GM12878 (cell line): ENCODE data around the gene GIMD1. TPM values are rescaled to one million over a fixed set of nuclear protein-coding genes. Genes with fewer than 3 reads are reported as not detected.
"Not testable (repeated sequence)": the region's sequence is repeated elsewhere in the genome, so short reads cannot be mapped to it uniquely, and the experiment has no call there.

ENCODE experiments used
- ATAC-seq: fragments of 200-7000 bp; cut with Tn5 transposase; 3 replicates; pipeline ENCODE4 v1.9.1; 2020; ENCODE audit warnings: mild to moderate bottlenecking, moderate library complexity
- BruUV-seq: library from RNA; stranded (reverse); fragments of 400-500 nt; replicated peaks from 2 replicates; lab custom pipeline; 2021; lab: Mats Ljungman, UMichigan
- CTCF ChIA-PET: fragments of 300-600 bp; sonication (Branson Sonifier 250); formaldehyde crosslinking; extraction: SDS; loops from one replicate; lab custom pipeline; 2021; ENCODE audit warnings: inconsistent platforms; lab: Yijun Ruan, JAX
- POLR2A ChIA-PET: fragments of 350-600 bp; formaldehyde crosslinking; extraction: SDS; loops from one replicate; lab custom pipeline; 2021; ENCODE audit warnings: inconsistent platforms; lab: Charles Lee
- RAD21 ChIA-PET: fragments of 300-600 bp; sonication (Branson Sonifier 250); formaldehyde crosslinking; loops from one replicate; lab custom pipeline; 2023; ENCODE audit warnings: antibody characterized with exemption; ENCODE audit not compliant: unreplicated experiment; lab: Charles Lee
- SMC1A ChIA-PET: fragments of 300-600 bp; sonication (Branson Sonifier 250); formaldehyde crosslinking; loops from one replicate; lab custom pipeline; 2023; ENCODE audit not compliant: unreplicated experiment, uncharacterized antibody; lab: Charles Lee
- DNase-seq: peaks from one replicate; pipeline ENCODE4 v3.0.0-alpha.2; 2011; ENCODE audit warnings: low read depth, low spot score
- FAIRE-seq: peaks from 3 replicates; lab custom pipeline; 2011; peaks lifted over from hg19 to GRCh38; lab: Jason Lieb, UNC
- H2AFZ ChIP-seq: 2 replicates; pipeline ENCODE4 v1.6.0; 2011; ENCODE audit warnings: low read depth, low read length, control low read depth; ENCODE audit not compliant: control insufficient read depth
- H3K27ac ChIP-seq: 2 replicates; pipeline ENCODE4 v1.5.1; 2011; ENCODE audit warnings: control low read depth; ENCODE audit not compliant: control insufficient read depth, insufficient read depth
- H3K27me3 ChIP-seq, 2 experiments: replicated peaks in 1 of 2; 2 replicates each; pipeline versions ENCODE4 v1.6.0 to v1.6.1; 2011; ENCODE audit warnings: low read length in 1 of 2; ENCODE audit not compliant: control insufficient read depth in 2 of 2, insufficient read depth in 2 of 2
- H3K36me3 ChIP-seq, 2 experiments: 2 replicates each; pipeline ENCODE4 v1.5.1; 2011; ENCODE audit warnings: low read length in 1 of 2; ENCODE audit not compliant: control insufficient read depth in 2 of 2, insufficient read depth in 2 of 2
- H3K4me1 ChIP-seq: 2 replicates; pipeline ENCODE4 v1.6.1; 2011; ENCODE audit warnings: mild to moderate bottlenecking, low read length, moderate library complexity, mixed read lengths; ENCODE audit not compliant: control insufficient read depth, insufficient read depth
- H3K4me2 ChIP-seq: 2 replicates; pipeline ENCODE4 v1.6.0; 2011; ENCODE audit warnings: control low read depth; ENCODE audit not compliant: control insufficient read depth, insufficient read depth
- H3K4me3 ChIP-seq: fragments of 200-600 bp; sonication (generic); 2 replicates; pipeline ENCODE4 v1.5.1; 2016
- H3K79me2 ChIP-seq: 2 replicates; pipeline ENCODE4 v1.6.0; 2011; ENCODE audit warnings: low read length; ENCODE audit not compliant: control insufficient read depth, insufficient read depth
- H3K9ac ChIP-seq: 2 replicates; pipeline ENCODE4 v1.8.0; 2011; ENCODE audit warnings: low read length, control low read depth, mixed read lengths; ENCODE audit not compliant: control insufficient read depth, insufficient read depth
- H3K9me3 ChIP-seq: replicated peaks from 3 replicates; pipeline ENCODE4 v1.5.1; 2011; ENCODE audit warnings: mild to moderate bottlenecking, low read length; ENCODE audit not compliant: control insufficient read depth, insufficient read depth
- H4K20me1 ChIP-seq: 2 replicates; pipeline ENCODE4 v1.6.0; 2011; ENCODE audit not compliant: control insufficient read depth, insufficient read depth
- BRCA1 ChIP-seq: IDR thresholded peaks from 2 replicates; pipeline ENCODE4 v1.6.1; 2011; ENCODE audit warnings: low read depth, low read length, improper control_type of control experiment
- MTA3 ChIP-seq: IDR thresholded peaks from 2 replicates; pipeline ENCODE4 v1.6.1; 2012; ENCODE audit warnings: low read length, inconsistent platforms, borderline replicate concordance
- RELB ChIP-seq: fragments of 450-650 bp; IDR thresholded peaks from 2 replicates; pipeline ENCODE4 v1.6.1; 2017; ENCODE audit warnings: low read depth, mild to moderate bottlenecking, moderate library complexity
- SMC3 ChIP-seq: IDR thresholded peaks from 2 replicates; pipeline ENCODE4 v1.6.1; 2011; ENCODE audit warnings: low read length, improper control_type of control experiment, borderline replicate concordance
- USF2 ChIP-seq: IDR thresholded peaks from 2 replicates; pipeline ENCODE4 v1.6.1; 2011; ENCODE audit warnings: low read depth, low read length, improper control_type of control experiment, borderline replicate concordance
- WGBS: methylation state at CpG from one replicate; pipeline ENCODE4 v1.1.6; 2016; ENCODE audit warnings: low lambda C conversion rate; ENCODE audit not compliant: insufficient replicate concordance, insufficient coverage; ENCODE audit errors: missing lambda C conversion rate; 5-methylcytosine and 5-hydroxymethylcytosine counted together
- in situ Hi-C: fragments of 300-500 bp; cut with MboI; formaldehyde crosslinking; loops from 9 replicates; pipeline ENCODE4 v1.14.3; 2018; ENCODE audit warnings: mixed read lengths
- intact Hi-C: fragments of 100-400 bp; cut with micrococcal nuclease; formaldehyde crosslinking; loops from one replicate; pipeline ENCODE4 v1.14.2; 2022; ENCODE audit not compliant: unreplicated experiment
- polyA plus RNA-seq, 11 experiments: library from polyadenylated mRNA; depleted of rRNA in 4 of 11; unstranded in 6 of 11; stranded (reverse) in 5 of 11; fragments of >200 nt; fragmentation: Nextera tagmentation in 4 of 11; fragmentation: Illumina TruSeq in 1 of 11; extraction: Ambion mirVana in 4 of 11; extraction: Trizol in 1 of 11; gene quantifications; 1 replicate in 1 of 11; 2 replicates in 10 of 11; pipeline versions ENCODE4 v1.2.1 to v1.2.3, GENCODE V29; 2011 to 2016; ENCODE audit warnings: inconsistent platforms in 2 of 11, missing spikeins in 2 of 11, low read depth in 1 of 11
- total RNA-seq, 4 experiments: library from RNA; depleted of rRNA in 3 of 4; stranded (reverse); fragments of >200 nt in 3 of 4; fragmentation: Illumina TruSeq in 1 of 4; extraction: Trizol in 1 of 4; gene quantifications; 2 replicates each; pipeline versions ENCODE4 v1.2.1 to v1.2.3, GENCODE V29; 2013 to 2021

The GIMD1 gene
- total and polyA plus RNA-seq, 10 of the 15 experiments (the other 5 are each of a cell fraction or from before 2014, with no cell fraction given), result 0.14 TPM; not detected in 9

GRCh38 chr4:106409901-106410889, 41.6 kb upstream of the GIMD1 start (continued):
- TF ChIP-seq RELB (no peak), BRCA1 (no peak), MTA3 (no peak), SMC3 (no peak), USF2 (no peak)

- H3K4me3 ChIP-seq, CTCF ChIA-PET, H3K27me3 ChIP-seq, H3K79me2 ChIP-seq, H2AFZ ChIP-seq, BruUV-seq, H3K27ac ChIP-seq, H3K4me2 ChIP-seq, H3K9ac ChIP-seq, ATAC-seq, FAIRE-seq, intact Hi-C loops, POLR2A ChIA-PET, H3K4me1 ChIP-seq, H3K9me3 ChIP-seq, DNase-seq, in situ Hi-C loops, H4K20me1 ChIP-seq, SMC1A ChIA-PET, RAD21 ChIA-PET, H3K36me3 ChIP-seq: not testable (repeated sequence)
- WGBS, result 14% methylated on average over 3 of the region's 3 CpGs
Observed at GRCh38 chr4:106408004-106408403, 39.4 kb upstream of the GIMD1 start.
